Breast epithelium (tissue), 4 donors: ENCODE results near the gene CDH4. TPM values are rescaled to one million over a fixed set of nuclear protein-coding genes. Genes with fewer than 3 reads are reported as not detected.

Experiments
- DNase-seq, 2 donors: peaks; one replicate each; pipeline ENCODE4 v3.0.0-alpha.2; 2019; ENCODE audit warnings: low spot score in 2 of 2
- H3K27ac ChIP-seq, 2 donors: fragments of 200-600 bp; sonication (generic) in 1 of 2; one replicate each; pipeline ENCODE4 v1.5.1; 2016 to 2019; ENCODE audit warnings: mild to moderate bottlenecking in 1 of 2
- H3K27me3 ChIP-seq, 2 donors: fragments of 200-600 bp; sonication (generic) in 1 of 2; one replicate each; pipeline versions ENCODE4 v1.5.1 to v1.6.0; 2017 to 2019; ENCODE audit warnings: control low read depth in 1 of 2, mild to moderate bottlenecking in 1 of 2
- H3K36me3 ChIP-seq: fragments of 200-600 bp; one replicate; pipeline ENCODE4 v1.5.1; 2019
- H3K4me1 ChIP-seq, 2 donors: fragments of 200-600 bp; sonication (generic); one replicate each; pipeline ENCODE4 v1.5.1; 2016 to 2019; ENCODE audit warnings: control low read depth in 1 of 2
- H3K4me3 ChIP-seq, 3 donors: fragments of 200-600 bp; sonication (generic); 1 replicate in 2 of 3; 2 replicates in 1 of 3; pipeline ENCODE4 v1.5.1; 2016 to 2019; ENCODE audit warnings: mild to moderate bottlenecking in 3 of 3, moderate library complexity in 2 of 3
- H3K9me3 ChIP-seq, 2 donors: fragments of 200-600 bp; sonication (generic) in 1 of 2; one replicate each; pipeline ENCODE4 v1.5.1; 2016 to 2019; ENCODE audit warnings: control low read depth in 1 of 2
- CTCF ChIP-seq, 3 donors: fragments of 450-650 bp; IDR thresholded peaks; one replicate each; pipeline ENCODE4 v1.5.1; 2016 to 2017; ENCODE audit warnings: antibody characterized with exemption in 3 of 3, mild to moderate bottlenecking in 3 of 3, moderate library complexity in 3 of 3
- POLR2A ChIP-seq: fragments of 450-650 bp; IDR thresholded peaks from one replicate; pipeline ENCODE4 v1.6.1; 2016; ENCODE audit warnings: antibody characterized with exemption, mild to moderate bottlenecking, moderate library complexity
- POLR2AphosphoS5 ChIP-seq, 3 donors: sonication (generic); formaldehyde crosslinking; IDR thresholded peaks; one replicate each; pipeline ENCODE4 v1.6.1; 2017; ENCODE audit warnings: antibody characterized with exemption in 3 of 3
- intact Hi-C: fragments of 100-400 bp; cut with DNase I; formaldehyde crosslinking; loops from one replicate; pipeline ENCODE4 v1.15.1; 2023; ENCODE audit warnings: low total_unique reads
- total RNA-seq, 3 donors: library from RNA; depleted of rRNA; stranded (reverse); fragments of >200 nt; gene quantifications; one replicate each; pipeline ENCODE4 v1.1.0, GENCODE V29; 2016

CDH4 gene
- total RNA-seq, 3 donors from 2014 or later = under 0.01 TPM; not detected in 2

- Histone ChIP-seq H3K4me1 (no peaks in the 10 kb centered on the region), H3K27me3 (no peaks in the 10 kb centered on the region), H3K27ac (no peak overlapping the region), H3K4me3 (no peak overlapping the region), H3K36me3 (no peaks in the 10 kb centered on the region), H3K9me3 (no peaks in the 10 kb centered on the region)
- TF ChIP-seq POLR2AphosphoS5 (IDR thresholded peaks at IDR 0.05) (no peak), CTCF (IDR thresholded peaks at IDR 0.05) (no peak), POLR2A (no peak)
- DNase-seq = no peak
- intact Hi-C loops = no loop called here
Measured at GRCh38 chr20:61455508-61456215, 203.6 kb downstream of the CDH4 start.

GRCh38 chr20:61457725-61458124 lies 205.7 kb downstream of the CDH4 start:
- no peak overlapping the region for H3K4me3 ChIP-seq
- intact Hi-C loops = no loop called here
- no peak for DNase-seq

GRCh38 chr20:61458146-61458746 lies 206.2 kb downstream of the CDH4 start:
- intact Hi-C loops = no loop called here
- Histone ChIP-seq H3K4me1 (no peaks in the 10 kb centered on the region), H3K27ac (no peak overlapping the region), H3K36me3 (no peaks in the 10 kb centered on the region), H3K27me3 (no peaks in the 10 kb centered on the region), H3K9me3 (no peaks in the 10 kb centered on the region), H3K4me3 (no peak overlapping the region)
- DNase-seq = no peak
- no peak for TF ChIP-seq POLR2A
- TF ChIP-seq CTCF (IDR thresholded peaks at IDR 0.05) = no peak
- no peak for TF ChIP-seq POLR2AphosphoS5 (IDR thresholded peaks at IDR 0.05)

More at GRCh38 chr20:61457725-61458124, 205.7 kb downstream of the CDH4 start:
- no peak for TF ChIP-seq POLR2AphosphoS5 (IDR thresholded peaks at IDR 0.05)
- no peak for TF ChIP-seq POLR2A
- no peak for TF ChIP-seq CTCF (IDR thresholded peaks at IDR 0.05)
- no peaks in the 10 kb centered on the region for H3K27me3 ChIP-seq
- no peaks in the 10 kb centered on the region for H3K36me3 ChIP-seq
- no peak overlapping the region for H3K27ac ChIP-seq
- no peaks in the 10 kb centered on the region for H3K4me1 ChIP-seq
- H3K9me3 ChIP-seq = no peaks in the 10 kb centered on the region

GRCh38 chr20:61459266-61459665 lies 207.2 kb downstream of the CDH4 start:
- no peaks in the 10 kb centered on the region for H3K27me3 ChIP-seq
- intact Hi-C loops = no loop called here
- H3K27ac ChIP-seq = no peak overlapping the region
- no peak for TF ChIP-seq POLR2A
- TF ChIP-seq CTCF (IDR thresholded peaks at IDR 0.05) = no peak
- TF ChIP-seq POLR2AphosphoS5 (IDR thresholded peaks at IDR 0.05) = no peak
- no peaks in the 10 kb centered on the region for H3K9me3 ChIP-seq
- H3K4me1 ChIP-seq = no peaks in the 10 kb centered on the region
- H3K36me3 ChIP-seq = no peaks in the 10 kb centered on the region
- no peak for DNase-seq
- H3K4me3 ChIP-seq = no peak overlapping the region

GRCh38 chr20:61459705-61460104 lies 207.6 kb downstream of the CDH4 start:
- Histone ChIP-seq H3K27me3 (no peaks in the 10 kb centered on the region), H3K27ac (no peak overlapping the region), H3K9me3 (no peaks in the 10 kb centered on the region), H3K36me3 (no peaks in the 10 kb centered on the region), H3K4me1 (no peaks in the 10 kb centered on the region), H3K4me3 (no peak overlapping the region)
- TF ChIP-seq POLR2A = no peak
- TF ChIP-seq POLR2AphosphoS5 (IDR thresholded peaks at IDR 0.05) = no peak
- no peak for TF ChIP-seq CTCF (IDR thresholded peaks at IDR 0.05)
- intact Hi-C loops = no loop called here
- DNase-seq = no peak
